ENCODE results near the gene MOB3B.
A peak's percentile ranks its signal among the peaks of the same experiment; 100 is the strongest.

Gene MOB3B

GRCh38 chr9:27361492-27361891 is 168.1 kb downstream of the MOB3B start:
- no peak for DNase-seq (ENCODE audit: low read depth)
- TF ChIP-seq, protein P1, sequence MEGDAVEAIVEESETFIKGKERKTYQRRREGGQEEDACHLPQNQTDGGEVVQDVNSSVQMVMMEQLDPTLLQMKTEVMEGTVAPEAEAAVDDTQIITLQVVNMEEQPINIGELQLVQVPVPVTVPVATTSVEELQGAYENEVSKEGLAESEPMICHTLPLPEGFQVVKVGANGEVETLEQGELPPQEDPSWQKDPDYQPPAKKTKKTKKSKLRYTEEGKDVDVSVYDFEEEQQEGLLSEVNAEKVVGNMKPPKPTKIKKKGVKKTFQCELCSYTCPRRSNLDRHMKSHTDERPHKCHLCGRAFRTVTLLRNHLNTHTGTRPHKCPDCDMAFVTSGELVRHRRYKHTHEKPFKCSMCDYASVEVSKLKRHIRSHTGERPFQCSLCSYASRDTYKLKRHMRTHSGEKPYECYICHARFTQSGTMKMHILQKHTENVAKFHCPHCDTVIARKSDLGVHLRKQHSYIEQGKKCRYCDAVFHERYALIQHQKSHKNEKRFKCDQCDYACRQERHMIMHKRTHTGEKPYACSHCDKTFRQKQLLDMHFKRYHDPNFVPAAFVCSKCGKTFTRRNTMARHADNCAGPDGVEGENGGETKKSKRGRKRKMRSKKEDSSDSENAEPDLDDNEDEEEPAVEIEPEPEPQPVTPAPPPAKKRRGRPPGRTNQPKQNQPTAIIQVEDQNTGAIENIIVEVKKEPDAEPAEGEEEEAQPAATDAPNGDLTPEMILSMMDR (conservative IDR thresholded peaks at IDR 0.05; ENCODE audit: low read depth, low read length) = no peak
- H3K4me3 ChIP-seq (ENCODE audit: low read length) = no peak overlapping the region

GRCh38 chr9:27359763-27360162 is 169.9 kb downstream of the MOB3B start:
- TF ChIP-seq, protein P1 (conservative IDR thresholded peaks at IDR 0.05; ENCODE audit: low read depth, low read length) = no peak
- DNase-seq (ENCODE audit: low read depth) = no peak

DNA sequence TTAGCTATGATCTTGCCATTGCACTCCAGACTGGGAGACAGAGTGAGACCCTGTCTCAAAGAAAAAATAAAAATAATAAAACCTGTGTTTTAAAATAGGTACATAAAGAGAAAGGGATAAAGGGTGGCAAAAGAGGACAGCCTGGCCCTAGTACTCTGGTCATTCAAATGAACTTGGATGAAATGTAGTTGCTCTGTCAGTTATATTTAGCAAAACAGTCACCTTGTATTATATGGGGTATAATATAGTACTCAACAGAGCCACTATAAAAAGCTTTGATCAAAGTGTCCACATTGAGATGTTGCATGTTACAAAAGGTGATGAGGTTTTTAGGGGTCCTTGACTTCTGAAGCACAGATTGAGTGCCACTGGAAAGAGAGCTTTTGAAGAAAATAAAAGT is 171.6 kb downstream of the MOB3B start:
- no peak for DNase-seq (ENCODE audit: low read depth)
- H3K4me3 ChIP-seq (ENCODE audit: low read length) = no peak overlapping the region
- TF ChIP-seq, protein P1 (conservative IDR thresholded peaks at IDR 0.05; ENCODE audit: low read depth, low read length) = no peak

More at GRCh38 chr9:27359763-27360162, 169.9 kb downstream of the MOB3B start:
- H3K4me3 ChIP-seq (ENCODE audit: low read length) = no peak overlapping the region

DNA sequence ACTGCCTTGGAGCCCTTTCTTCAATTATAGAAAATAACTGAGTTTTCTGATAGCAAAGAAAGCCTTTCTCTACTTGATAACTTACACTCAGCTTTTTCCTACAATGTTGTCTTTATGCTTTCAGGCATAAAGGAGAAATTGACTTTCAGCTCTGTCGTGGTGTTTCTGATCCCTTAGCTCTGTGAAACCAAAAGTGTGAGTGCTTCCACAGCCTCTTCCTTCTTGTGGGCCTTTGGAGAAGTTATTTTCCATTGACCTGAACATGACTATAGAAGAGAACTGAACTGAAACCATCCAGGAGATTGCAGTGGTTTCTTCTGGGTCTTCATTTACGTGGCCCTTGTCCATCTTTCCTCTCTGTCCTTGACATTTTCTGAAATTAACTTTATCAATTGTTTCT is 173.2 kb downstream of the MOB3B start:
- DNase-seq (ENCODE audit: low read depth) = no peak
- TF ChIP-seq, protein P1 (conservative IDR thresholded peaks at IDR 0.05; ENCODE audit: low read depth, low read length) = no peak
- no peak overlapping the region for H3K4me3 ChIP-seq (ENCODE audit: low read length)

DNA sequence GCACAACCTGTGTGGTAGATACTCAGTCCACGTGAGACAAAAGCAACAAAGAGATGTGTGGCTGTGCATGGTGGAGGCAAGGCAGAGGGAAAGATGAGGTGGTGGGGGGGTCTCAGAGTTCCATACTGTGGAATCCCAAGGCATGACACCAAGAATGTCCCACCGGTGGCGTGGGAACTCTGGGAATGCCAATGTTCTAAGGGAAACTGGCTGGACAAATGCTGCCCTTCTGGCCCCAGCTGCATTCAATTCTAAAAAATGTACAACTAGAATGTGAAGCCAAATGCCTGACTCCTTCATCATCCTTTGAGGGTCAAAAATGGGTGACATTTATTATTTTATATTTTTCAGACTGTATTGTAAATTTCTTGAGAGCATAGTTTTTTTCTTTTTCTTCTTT is 174.4 kb downstream of the MOB3B start:
- H3K4me3 ChIP-seq (ENCODE audit: low read length) = no peak overlapping the region
- TF ChIP-seq, protein P1 (conservative IDR thresholded peaks at IDR 0.05; ENCODE audit: low read depth, low read length) = no peak
- no peak for DNase-seq (ENCODE audit: low read depth)

DNA sequence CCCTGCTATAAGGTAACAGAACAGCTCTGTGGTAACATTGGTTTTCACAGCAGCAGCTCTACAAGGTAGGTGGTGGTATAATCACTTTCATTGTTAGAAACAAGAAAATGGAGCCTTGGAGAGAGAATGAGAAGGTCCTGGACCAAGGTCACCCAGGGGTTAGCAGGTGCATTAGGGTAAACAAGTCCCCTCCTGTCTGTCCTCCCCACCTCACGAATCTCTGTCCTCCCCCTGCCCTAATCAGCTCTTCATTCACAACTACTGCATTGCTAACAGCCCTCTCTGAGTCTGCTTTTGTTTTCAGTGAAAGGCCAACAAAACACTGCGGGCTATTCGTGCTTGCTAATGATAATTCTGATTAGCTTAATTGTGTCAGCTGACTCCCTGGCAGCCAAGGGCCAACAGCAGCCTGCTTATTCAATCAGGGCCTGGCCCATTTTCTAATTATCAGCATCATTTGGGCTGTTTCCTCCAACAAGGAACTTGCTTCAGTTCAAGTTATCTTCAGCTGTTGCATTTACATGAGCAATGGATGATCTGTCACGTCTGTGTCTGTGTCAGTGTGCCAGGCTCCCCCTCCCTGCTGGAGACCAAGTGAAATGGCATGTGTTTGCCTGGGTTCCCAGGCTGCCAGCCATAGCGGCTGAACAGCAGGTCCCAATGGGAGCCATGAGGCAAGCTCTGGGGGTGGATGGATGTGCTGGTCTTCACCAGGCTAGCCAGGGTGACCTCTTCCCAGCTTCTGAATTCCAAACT is 176.0 kb downstream of the MOB3B start:
- H3K4me3 ChIP-seq (ENCODE audit: low read length) = no peak overlapping the region
- TF ChIP-seq, protein P1 (conservative IDR thresholded peaks at IDR 0.05; ENCODE audit: low read depth, low read length) = no peak

DNA sequence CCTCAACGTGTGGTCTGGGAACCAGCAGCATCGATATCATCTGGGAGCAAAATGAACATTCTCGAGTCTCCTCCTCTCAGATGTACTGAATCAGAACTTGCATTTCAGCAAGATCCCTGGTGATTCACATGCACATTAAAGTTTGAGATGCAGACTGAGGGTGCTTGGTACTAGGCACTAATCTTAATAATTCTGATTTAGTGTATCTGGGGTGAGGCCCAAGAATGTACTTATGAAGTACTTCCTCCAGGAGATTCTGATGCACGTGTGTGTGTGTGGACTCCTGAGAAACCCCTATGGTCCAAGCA is 176.5 kb downstream of the MOB3B start:
- DNase-seq (ENCODE audit: low read depth) = peak; percentile 38
- TF ChIP-seq, protein P1 (conservative IDR thresholded peaks at IDR 0.05; ENCODE audit: low read depth, low read length) = no peak

More for the DNA sequence above, 176.0 kb downstream of the MOB3B start:
- no peak for DNase-seq (ENCODE audit: low read depth)

More for the DNA sequence above, 176.5 kb downstream of the MOB3B start:
- no peak overlapping the region for H3K4me3 ChIP-seq (ENCODE audit: low read length)

Measured in retinal pigment epithelial cell (primary cell).